ENCODE results near the gene BTN1A1. TPM values are rescaled to one million over a fixed set of nuclear protein-coding genes. Genes with fewer than 3 reads are reported as not detected.

The BTN1A1 gene
- total and polyA plus RNA-seq, 9 of the 15 experiments (the other 6 are each of a cell fraction or from before 2014, with no cell fraction given), result 0.01 to 0.15 (median 0.06) TPM; not detected in 4

- TF ChIP-seq GATAD2B (IDR thresholded peaks at IDR 0.05; ENCODE audit: borderline replicate concordance) (no peak), MTA3 (IDR thresholded peaks at IDR 0.05; ENCODE audit: borderline replicate concordance) (no peak), ZNF695 (CRISPR knock-in tag; IDR thresholded peaks at IDR 0.05) (no peak), PRMT5 (CRISPR knock-in tag; IDR thresholded peaks at IDR 0.05) (no peak), NRF1 (conservative IDR thresholded peaks at IDR 0.05 in 1 of 2, IDR thresholded peaks at IDR 0.05 in 1 of 2) (no peak), SETDB1 (IDR thresholded peaks at IDR 0.05; ENCODE audit: low read length) (no peak), NCOA4 (IDR thresholded peaks at IDR 0.05; ENCODE audit: partially characterized antibody) (no peak), ZNF311 (CRISPR knock-in tag; IDR thresholded peaks at IDR 0.05) (0 out of 2 replicates have a peak, but pooled peaks have one; percentile 86), KLF1 (tag; IDR thresholded peaks at IDR 0.05) (no peak), GTF3C2 (IDR thresholded peaks at IDR 0.05; ENCODE audit: borderline replicate concordance, extremely low read depth, insufficient read length) (no peak), HNRNPH1 (optimal IDR thresholded peaks at IDR 0.05; ENCODE audit: low read depth, low read length) (no peak), ZNF263 (CRISPR knock-in tag; IDR thresholded peaks at IDR 0.05; ENCODE audit: borderline replicate concordance) (no peak), NR0B1 (IDR thresholded peaks at IDR 0.05; ENCODE audit: partially characterized antibody) (no peak), SNAPC5 (CRISPR knock-in tag; IDR thresholded peaks at IDR 0.05) (no peak)
- TF ChIP-seq, protein P1, sequence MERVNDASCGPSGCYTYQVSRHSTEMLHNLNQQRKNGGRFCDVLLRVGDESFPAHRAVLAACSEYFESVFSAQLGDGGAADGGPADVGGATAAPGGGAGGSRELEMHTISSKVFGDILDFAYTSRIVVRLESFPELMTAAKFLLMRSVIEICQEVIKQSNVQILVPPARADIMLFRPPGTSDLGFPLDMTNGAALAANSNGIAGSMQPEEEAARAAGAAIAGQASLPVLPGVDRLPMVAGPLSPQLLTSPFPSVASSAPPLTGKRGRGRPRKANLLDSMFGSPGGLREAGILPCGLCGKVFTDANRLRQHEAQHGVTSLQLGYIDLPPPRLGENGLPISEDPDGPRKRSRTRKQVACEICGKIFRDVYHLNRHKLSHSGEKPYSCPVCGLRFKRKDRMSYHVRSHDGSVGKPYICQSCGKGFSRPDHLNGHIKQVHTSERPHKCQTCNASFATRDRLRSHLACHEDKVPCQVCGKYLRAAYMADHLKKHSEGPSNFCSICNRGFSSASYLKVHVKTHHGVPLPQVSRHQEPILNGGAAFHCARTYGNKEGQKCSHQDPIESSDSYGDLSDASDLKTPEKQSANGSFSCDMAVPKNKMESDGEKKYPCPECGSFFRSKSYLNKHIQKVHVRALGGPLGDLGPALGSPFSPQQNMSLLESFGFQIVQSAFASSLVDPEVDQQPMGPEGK (CRISPR knock-in tag; IDR thresholded peaks at IDR 0.05; ENCODE audit: borderline replicate concordance), result no peak
- TF ChIP-seq, protein P2, sequence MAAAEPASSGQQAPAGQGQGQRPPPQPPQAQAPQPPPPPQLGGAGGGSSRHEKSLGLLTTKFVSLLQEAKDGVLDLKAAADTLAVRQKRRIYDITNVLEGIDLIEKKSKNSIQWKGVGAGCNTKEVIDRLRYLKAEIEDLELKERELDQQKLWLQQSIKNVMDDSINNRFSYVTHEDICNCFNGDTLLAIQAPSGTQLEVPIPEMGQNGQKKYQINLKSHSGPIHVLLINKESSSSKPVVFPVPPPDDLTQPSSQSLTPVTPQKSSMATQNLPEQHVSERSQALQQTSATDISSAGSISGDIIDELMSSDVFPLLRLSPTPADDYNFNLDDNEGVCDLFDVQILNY (CRISPR knock-in tag; IDR thresholded peaks at IDR 0.05), result no peak
Observed at GRCh38 chr6:26491604-26492003, 8.5 kb upstream of the BTN1A1 start (continued).
